Activated CD4-positive, alpha-beta T cell treated with anti-CD3 and anti-CD28 coated beads, Interleukin-2, amount 50 U/mL, for 48 hours (primary cell): ENCODE data around the gene RADX.

Experiments
- DNase-seq, 2 experiments: peaks; one replicate each; pipeline ENCODE4 v3.0.0-alpha.2; 2020

RADX gene

GRCh38 chrX:106696502-106696901, 84.7 kb downstream of the RADX start:
- no peak for DNase-seq

GRCh38 chrX:106698693-106699092, 86.9 kb downstream of the RADX start:
- no peak for DNase-seq

DNA sequence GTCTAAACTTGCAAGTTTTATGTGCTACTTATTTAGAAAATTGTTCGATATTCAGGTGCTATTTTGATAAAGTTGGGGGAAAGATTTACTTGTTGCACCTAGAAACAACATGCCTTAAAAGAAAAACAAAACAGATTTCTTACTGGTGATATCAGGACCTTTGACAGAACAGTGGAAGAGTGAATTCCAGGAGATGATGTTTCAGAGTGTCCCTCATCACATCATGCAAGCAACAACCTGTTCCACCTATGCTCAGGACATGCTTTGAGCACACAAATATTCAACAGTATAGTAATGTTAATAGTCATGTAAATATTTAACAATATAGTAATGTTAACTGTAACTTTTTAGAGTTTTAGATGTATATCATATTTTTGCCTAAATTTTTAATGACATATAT, 90.9 kb downstream of the RADX start:
- no peak for DNase-seq

DNA sequence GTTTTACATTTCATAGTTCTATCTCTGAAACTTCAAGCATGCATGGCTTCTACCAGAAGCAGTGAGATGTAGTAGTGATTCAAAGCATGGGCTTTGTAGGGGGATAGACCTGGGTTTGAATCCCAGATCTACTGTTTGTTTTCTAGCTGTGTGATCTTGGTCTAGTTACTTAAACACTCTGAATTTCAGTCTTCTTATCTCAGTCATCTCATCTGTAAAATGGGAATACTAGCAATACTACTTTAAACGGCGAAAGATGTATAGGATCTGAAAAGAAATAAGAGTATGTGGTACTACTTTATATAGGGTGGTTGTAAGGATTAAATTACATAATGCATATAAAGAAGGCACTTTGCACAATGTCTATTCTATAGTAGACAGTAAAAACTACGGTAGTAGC, 94.7 kb downstream of the RADX start:
- DNase-seq = no peak

DNA sequence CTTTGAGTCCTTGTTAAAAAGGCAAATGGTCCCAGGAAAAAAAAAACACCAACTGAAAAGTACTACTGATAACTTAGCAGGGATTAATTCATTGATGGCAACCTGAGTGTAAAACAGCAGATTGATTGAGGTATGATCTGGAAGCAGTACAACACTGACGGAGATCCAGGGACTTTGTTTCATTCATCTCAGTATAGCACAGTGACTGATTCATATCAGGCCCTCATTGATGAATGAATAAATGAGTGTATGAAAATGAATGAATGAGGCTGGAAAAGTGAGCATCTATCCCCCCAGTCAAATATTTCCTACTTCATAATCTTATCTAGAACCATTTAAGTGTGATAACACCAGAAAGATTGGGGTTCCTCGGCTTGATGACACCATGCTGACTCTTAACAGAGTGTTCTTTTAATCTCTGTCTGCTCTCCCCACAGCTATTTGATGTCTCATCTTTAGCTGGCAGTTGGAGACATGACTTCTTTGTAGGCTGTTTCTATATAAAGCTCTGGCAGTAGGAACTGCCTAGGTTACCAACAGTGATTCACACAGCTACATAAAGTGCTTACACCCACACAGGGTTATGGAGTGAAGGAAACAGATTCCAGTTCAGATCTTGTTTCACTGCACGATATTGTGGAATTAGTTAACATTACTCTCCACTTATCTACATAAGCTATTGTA, 96.1 kb downstream of the RADX start:
- DNase-seq = no peak

GRCh38 chrX:106710771-106711170, 99.0 kb downstream of the RADX start:
- no peak for DNase-seq

DNA sequence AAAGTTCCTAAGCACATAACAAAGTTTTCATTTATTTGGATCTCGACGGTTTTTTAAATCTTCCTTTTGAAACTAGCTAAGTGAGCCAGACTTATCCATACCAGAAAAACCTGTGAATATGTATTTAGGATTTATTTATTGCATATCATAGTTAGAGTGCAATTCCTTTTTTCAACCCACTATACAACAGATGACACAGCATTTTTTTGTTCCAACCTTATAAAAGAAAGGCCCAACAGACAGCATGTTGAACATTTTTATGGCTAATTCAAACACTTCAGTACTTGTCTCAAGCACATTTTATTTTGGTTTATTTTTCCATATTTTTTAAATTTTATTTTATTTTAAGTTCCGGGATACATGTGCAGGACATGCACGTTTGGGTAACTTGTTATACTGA, 99.6 kb downstream of the RADX start:
- DNase-seq = no peak

DNA sequence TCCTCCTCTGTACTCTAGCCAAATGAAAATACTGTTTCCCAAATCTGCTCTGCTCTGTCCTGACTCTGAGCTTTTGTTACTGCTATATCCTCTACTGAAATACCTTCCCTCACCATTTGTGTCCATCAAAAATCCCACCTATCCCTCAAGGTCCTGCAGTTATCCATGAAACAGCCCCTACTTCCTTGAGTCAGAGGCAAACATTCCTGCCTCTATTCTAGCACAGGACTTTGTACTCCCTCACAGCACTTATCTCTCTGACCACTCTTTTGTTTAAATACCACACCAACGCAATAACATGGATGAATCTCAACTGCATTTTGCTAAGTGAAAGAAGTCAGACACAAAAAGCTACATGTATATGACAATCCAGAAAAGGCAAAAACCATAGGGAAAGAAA, 104.2 kb downstream of the RADX start:
- DNase-seq = no peak

DNA sequence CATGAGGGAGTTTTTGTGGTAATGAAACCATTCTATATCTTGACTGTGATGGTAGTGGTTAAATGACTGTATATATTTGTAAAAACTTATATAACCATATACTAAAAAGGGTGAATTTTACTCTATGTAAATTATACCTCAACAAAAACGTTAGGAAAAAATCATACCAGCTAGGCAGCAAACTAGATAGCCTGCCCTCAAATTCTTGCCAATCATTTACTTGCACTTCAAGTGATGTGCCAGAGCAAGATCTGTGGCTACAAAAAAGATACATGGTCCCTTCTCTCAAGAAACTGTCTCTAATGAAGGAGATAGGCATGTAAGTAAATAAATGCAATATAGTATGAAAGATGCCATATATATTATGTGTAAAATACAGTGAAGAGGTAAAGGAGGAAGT, 104.7 kb downstream of the RADX start:
- no peak for DNase-seq

DNA sequence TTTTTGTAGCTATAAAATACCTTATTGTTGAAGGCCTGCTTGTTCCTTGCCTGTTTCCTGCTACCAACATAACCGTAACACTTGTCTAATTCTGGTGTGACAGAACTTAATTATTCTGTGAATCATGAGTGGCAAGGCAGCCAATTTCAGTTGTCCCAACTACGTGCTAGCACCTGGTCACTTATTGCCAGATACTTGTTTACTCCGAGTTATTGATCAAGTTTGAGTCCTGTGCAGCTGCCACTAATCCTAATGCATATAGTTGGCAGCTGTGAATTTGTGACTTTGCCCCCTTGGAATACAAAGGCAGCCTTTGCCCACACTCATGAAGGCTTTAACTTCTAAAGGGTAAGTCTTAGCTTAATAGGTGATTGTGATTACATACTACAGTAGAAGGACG, 106.9 kb downstream of the RADX start:
- no peak for DNase-seq

GRCh38 chrX:106725931-106726330, 114.2 kb downstream of the RADX start:
- no peak for DNase-seq

DNA sequence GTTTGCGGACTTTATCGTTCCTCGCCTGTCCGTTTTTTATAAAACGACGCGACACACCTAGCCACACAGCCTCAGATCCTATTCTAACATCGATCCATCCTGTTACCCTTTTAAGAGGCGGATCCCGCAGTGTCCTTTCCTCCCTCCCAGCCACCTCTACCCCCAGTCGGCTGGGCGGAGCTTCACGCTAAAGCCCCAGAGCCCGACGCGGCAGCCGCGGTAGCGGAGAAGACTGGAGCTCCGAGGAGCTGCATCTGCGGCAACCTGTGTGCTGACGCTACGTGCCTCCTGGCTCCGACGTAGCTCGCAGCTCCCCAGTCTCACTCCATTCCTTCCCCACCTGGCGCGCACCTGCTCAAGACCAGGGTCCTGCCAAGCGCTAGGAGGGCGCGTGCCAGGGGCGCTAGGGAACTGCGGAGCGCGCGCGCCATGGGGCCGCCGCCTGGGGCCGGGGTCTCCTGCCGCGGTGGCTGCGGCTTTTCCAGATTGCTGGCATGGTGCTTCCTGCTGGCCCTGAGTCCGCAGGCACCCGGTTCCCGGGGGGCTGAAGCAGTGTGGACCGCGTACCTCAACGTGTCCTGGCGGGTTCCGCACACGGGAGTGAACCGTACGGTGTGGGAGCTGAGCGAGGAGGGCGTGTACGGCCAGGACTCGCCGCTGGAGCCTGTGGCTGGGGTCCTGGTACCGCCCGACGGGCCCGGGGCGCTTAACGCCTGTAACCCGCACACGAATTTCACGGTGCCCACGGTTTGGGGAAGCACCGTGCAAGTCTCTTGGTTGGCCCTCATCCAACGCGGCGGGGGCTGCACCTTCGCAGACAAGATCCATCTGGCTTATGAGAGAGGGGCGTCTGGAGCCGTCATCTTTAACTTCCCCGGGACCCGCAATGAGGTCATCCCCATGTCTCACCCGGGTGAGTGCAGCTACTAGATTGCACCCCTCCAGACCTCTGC, 115.0 kb downstream of the RADX start, which contains the start of gene RNF128:
TSS of gene RNF128 (plus strand) at position 217 of the 953 bp plus-strand sequence. CDS start at position 430, 213 bp downstream.
- peak; percentile 25 to 33 for DNase-seq

- no peak for DNase-seq
Measured at GRCh38 chrX:106728337-106728736, 116.6 kb downstream of the RADX start.
